HFFc6 (cell line): Measurements from ENCODE around the gene C10orf71. TPM values are rescaled to one million over a fixed set of nuclear protein-coding genes. Genes with fewer than 3 reads are reported as not detected.

ENCODE experiments used
- DNase-seq: peaks from one replicate; pipeline ENCODE4 v3.0.0-alpha.2; 2018
- H3K27ac Mint-ChIP-seq: 2 replicates; pipeline ENCODE4 v1.8.0; 2020; ENCODE audit warnings: mild to moderate bottlenecking, mixed read lengths
- H3K27me3 Mint-ChIP-seq: 2 replicates; pipeline ENCODE4 v1.8.0; 2021; ENCODE audit warnings: mild to moderate bottlenecking, moderate library complexity, mixed read lengths; ENCODE audit not compliant: insufficient read depth
- H3K36me3 Mint-ChIP-seq: 2 replicates; pipeline ENCODE4 v1.8.0; 2021; ENCODE audit warnings: low read depth, mixed read lengths
- H3K4me1 Mint-ChIP-seq: 2 replicates; pipeline ENCODE4 v1.8.0; 2020; ENCODE audit warnings: low read depth, mixed read lengths
- H3K4me3 Mint-ChIP-seq: 2 replicates; pipeline ENCODE4 v1.8.0; 2020; ENCODE audit warnings: mild to moderate bottlenecking, moderate library complexity, mixed read lengths
- H3K9me3 Mint-ChIP-seq: 2 replicates; pipeline ENCODE4 v1.8.0; 2020; ENCODE audit warnings: mild to moderate bottlenecking, mixed read lengths
- CTCF ChIP-seq: fragments of 200-600 bp; sonication (generic); IDR thresholded peaks from 2 replicates; pipeline ENCODE4 v1.5.0; 2021; ENCODE audit warnings: antibody characterized with exemption, mild to moderate bottlenecking
- total RNA-seq, 6 experiments: library from RNA; stranded (reverse); fragmentation: NEBNext Ultra II Directional; extraction: Animal tissue kit (Norgen Biotek cat#: 25700); gene quantifications; 2 replicates in 1 of 6; 3 replicates in 5 of 6; pipeline ENCODE4 v1.2.3, GENCODE V29; 2021

C10orf71 gene
- total RNA-seq, 6 experiments from 2014 or later, result not detected

GRCh38 chr10:49374740-49375139 lies 75.8 kb downstream of the C10orf71 start:
- Mint-ChIP-seq H3K27ac (no peak overlapping the region), H3K36me3 (no peaks in the 10 kb centered on the region), H3K27me3 (peaks cover 14% of the 10 kb centered on the region), H3K4me3 (no peak overlapping the region), H3K9me3 (no peaks in the 10 kb centered on the region), H3K4me1 (no peaks in the 10 kb centered on the region)
- no peak for TF ChIP-seq CTCF
- no peak for DNase-seq

DNA sequence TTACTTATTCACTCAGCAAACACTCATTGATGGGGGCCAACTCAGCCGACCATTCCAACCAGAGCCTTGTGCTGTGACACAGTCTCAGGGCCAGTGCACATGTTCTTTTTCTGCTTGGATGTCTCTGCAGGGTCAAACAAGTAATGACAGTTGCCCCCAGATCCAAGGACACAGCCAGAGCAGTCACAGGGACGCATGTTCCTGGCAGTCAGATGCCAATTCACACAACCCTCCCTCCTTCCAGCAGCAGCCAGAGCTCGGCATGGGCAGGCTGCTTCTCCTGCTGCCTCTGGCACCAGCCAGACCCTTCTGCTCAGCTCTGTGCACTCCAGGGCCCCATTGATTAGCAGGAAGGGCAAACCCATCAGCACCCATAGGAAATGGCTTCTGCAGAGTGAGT lies 76.6 kb downstream of the C10orf71 start:
- no peak for DNase-seq
- no peak for TF ChIP-seq CTCF
- H3K27me3 Mint-ChIP-seq, result peaks cover 21% of the 10 kb centered on the region
- no peaks in the 10 kb centered on the region for H3K9me3 Mint-ChIP-seq
- no peak overlapping the region for H3K27ac Mint-ChIP-seq
- H3K4me3 Mint-ChIP-seq, result no peak overlapping the region
- no peaks in the 10 kb centered on the region for H3K36me3 Mint-ChIP-seq
- H3K4me1 Mint-ChIP-seq, result no peaks in the 10 kb centered on the region

Other genes with a start within 250 kb of the C10orf71 start
- gene VSTM4, start 183.6 kb upstream of the C10orf71 start, total RNA-seq, result under 1 TPM in 5 of 6 experiments, not detected in 1; 0.05 to 0.24 (median 0.14) TPM
- not detected for gene FAM170B, start 165.1 kb upstream of the C10orf71 start, total RNA-seq
- gene TMEM273, start 110.8 kb upstream of the C10orf71 start, total RNA-seq, result not detected
- gene DRGX, start 96.9 kb downstream of the C10orf71 start, total RNA-seq, result under 1 TPM in 5 of 6 experiments, not detected in 1; 0.10 to 0.35 (median 0.14) TPM
- gene ERCC6, start 240.0 kb downstream of the C10orf71 start, total RNA-seq, result 10 to 100 TPM; 52.5 to 97.5 (median 59.3) TPM